ENCODE measurements around the gene WSCD2. TPM values are rescaled to one million over a fixed set of nuclear protein-coding genes. Genes with fewer than 3 reads are reported as not detected.
"Not testable (repeated sequence)": the region's sequence is repeated elsewhere in the genome, so short reads cannot be mapped to it uniquely, and the experiment has no call there.

WSCD2 gene
- total and polyA plus RNA-seq, 3 experiments from 2014 or later: 0.39 TPM; not detected in 2

- DNase-seq: no peak
- peaks cover 4% of the 10 kb centered on the region for H3K27me3 ChIP-seq (ENCODE audit: insufficient read depth, low read length, poor library complexity, severe bottlenecking)
- Mint-ChIP-seq H3K27me3 (peaks cover 13 to 39% of the 10 kb centered on the region in 2 donors), H3K27ac (no peak overlapping the region), H3K36me3 (no peaks in the 10 kb centered on the region), H3K4me3 (no peak overlapping the region), H3K4me1 (no peaks in the 10 kb centered on the region), H3K9me3 (peaks cover 0 to 2% (median 0%) of the 10 kb centered on the region in 5 donors)
- H3K4me1 ChIP-seq (ENCODE audit: insufficient read depth, low read length): no peaks in the 10 kb centered on the region
- no peak overlapping the region for H3K4me3 ChIP-seq (ENCODE audit: low read length)
- no peaks in the 10 kb centered on the region for H3K36me3 ChIP-seq (ENCODE audit: insufficient read depth, low read length)
- no peak overlapping the region for H3K27ac ChIP-seq (ENCODE audit: low read depth, low read length)
- POLR2A ChIA-PET: no interaction called here
- CTCF ChIA-PET: no interaction called here
- H3K9me3 ChIP-seq (ENCODE audit: low read length): no peaks in the 10 kb centered on the region
Measured at GRCh38 chr12:108213871-108214445, 84.9 kb downstream of the WSCD2 start.

- Mint-ChIP-seq H3K4me1 (no peaks in the 10 kb centered on the region), H3K9me3 (peaks cover 0 to 2% (median 0%) of the 10 kb centered on the region in 5 donors), H3K4me3 (no peak overlapping the region), H3K27ac (no peak overlapping the region), H3K36me3 (no peaks in the 10 kb centered on the region), H3K27me3 (peaks cover 17 to 39% of the 10 kb centered on the region in 2 donors)
- H3K27me3 ChIP-seq (ENCODE audit: insufficient read depth, low read length, poor library complexity, severe bottlenecking): peaks cover 4% of the 10 kb centered on the region
- no peaks in the 10 kb centered on the region for H3K36me3 ChIP-seq (ENCODE audit: insufficient read depth, low read length)
- ChIA-PET CTCF (no interaction called here), POLR2A (no interaction called here)
- no peaks in the 10 kb centered on the region for H3K9me3 ChIP-seq (ENCODE audit: low read length)
- no peak overlapping the region for H3K4me3 ChIP-seq (ENCODE audit: low read length)
- no peak for DNase-seq
- no peak overlapping the region for H3K27ac ChIP-seq (ENCODE audit: low read depth, low read length)
- no peaks in the 10 kb centered on the region for H3K4me1 ChIP-seq (ENCODE audit: insufficient read depth, low read length)
Measured at GRCh38 chr12:108214486-108214885, 85.4 kb downstream of the WSCD2 start.

GRCh38 chr12:108215458-108215857 lies 86.4 kb downstream of the WSCD2 start:
- Histone ChIP-seq H3K4me1 (ENCODE audit: insufficient read depth, low read length) (no peaks in the 10 kb centered on the region), H3K36me3 (ENCODE audit: insufficient read depth, low read length) (no peaks in the 10 kb centered on the region), H3K27me3 (ENCODE audit: insufficient read depth, low read length, poor library complexity, severe bottlenecking) (peaks cover 4% of the 10 kb centered on the region), H3K4me3 (ENCODE audit: low read length) (no peak overlapping the region), H3K27ac (ENCODE audit: low read depth, low read length) (no peak overlapping the region), H3K9me3 (ENCODE audit: low read length) (no peaks in the 10 kb centered on the region)
- ChIA-PET POLR2A (no interaction called here), CTCF (no interaction called here)
- Mint-ChIP-seq H3K4me1 (no peaks in the 10 kb centered on the region), H3K4me3 (no peak overlapping the region), H3K9me3 (peaks cover 0 to 2% (median 0%) of the 10 kb centered on the region in 5 donors), H3K36me3 (no peaks in the 10 kb centered on the region), H3K27me3 (peaks cover 16 to 39% of the 10 kb centered on the region in 2 donors), H3K27ac (no peak overlapping the region)
- no peak for DNase-seq

GRCh38 chr12:108218921-108219320 lies 89.8 kb downstream of the WSCD2 start:
- H3K4me3 ChIP-seq (ENCODE audit: low read length): no peak overlapping the region
- no peaks in the 10 kb centered on the region for H3K27me3 ChIP-seq (ENCODE audit: insufficient read depth, low read length, poor library complexity, severe bottlenecking)
- CTCF ChIA-PET: no interaction called here
- H3K27me3 Mint-ChIP-seq: peaks cover 9 to 29% of the 10 kb centered on the region in 2 donors
- H3K36me3 Mint-ChIP-seq: no peaks in the 10 kb centered on the region
- H3K27ac ChIP-seq (ENCODE audit: low read depth, low read length): no peak overlapping the region
- H3K27ac Mint-ChIP-seq: no peak overlapping the region
- no peak overlapping the region for H3K4me3 Mint-ChIP-seq
- no peak for DNase-seq
- POLR2A ChIA-PET: no interaction called here
- H3K9me3 ChIP-seq (ENCODE audit: low read length): no peaks in the 10 kb centered on the region
- H3K4me1 Mint-ChIP-seq: no peaks in the 10 kb centered on the region
- H3K4me1 ChIP-seq (ENCODE audit: insufficient read depth, low read length): no peaks in the 10 kb centered on the region
- H3K36me3 ChIP-seq (ENCODE audit: insufficient read depth, low read length): no peaks in the 10 kb centered on the region
- H3K9me3 Mint-ChIP-seq: no peaks in the 10 kb centered on the region

GRCh38 chr12:108225101-108225500 lies 96.0 kb downstream of the WSCD2 start:
- H3K36me3 Mint-ChIP-seq; H3K9me3 ChIP-seq (ENCODE audit: low read length); DNase-seq; CTCF ChIA-PET; H3K27ac Mint-ChIP-seq; H3K27me3 Mint-ChIP-seq; H3K9me3 Mint-ChIP-seq; H3K36me3 ChIP-seq (ENCODE audit: insufficient read depth, low read length); H3K4me1 Mint-ChIP-seq; H3K4me1 ChIP-seq (ENCODE audit: insufficient read depth, low read length); POLR2A ChIA-PET; H3K4me3 ChIP-seq (ENCODE audit: low read length); H3K27me3 ChIP-seq (ENCODE audit: insufficient read depth, low read length, poor library complexity, severe bottlenecking); H3K27ac ChIP-seq (ENCODE audit: low read depth, low read length); H3K4me3 Mint-ChIP-seq: not testable (repeated sequence)

DNA sequence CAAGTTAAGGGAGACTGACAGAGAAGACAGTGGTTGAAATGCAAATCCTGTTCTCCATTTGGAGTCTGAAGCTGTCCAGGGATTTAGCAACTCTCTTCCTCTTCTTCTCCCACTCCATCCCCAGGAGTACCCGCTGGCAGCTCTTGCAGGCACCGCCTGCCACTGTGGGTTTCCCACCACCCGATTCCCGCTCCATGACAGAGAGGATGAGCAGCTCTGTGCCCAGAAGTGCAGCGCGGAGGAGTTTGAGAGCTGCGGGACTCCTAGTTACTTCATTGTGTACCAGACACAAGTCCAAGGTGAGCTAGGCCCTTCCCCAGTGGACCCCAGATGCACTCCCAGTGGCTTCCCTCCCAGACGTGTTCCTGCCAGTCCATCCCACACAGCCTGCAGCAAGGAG lies 97.8 kb downstream of the WSCD2 start:
- H3K4me1 ChIP-seq (ENCODE audit: insufficient read depth, low read length): no peaks in the 10 kb centered on the region
- Mint-ChIP-seq H3K9me3 (no peaks in the 10 kb centered on the region), H3K4me3 (no peak overlapping the region), H3K27ac (no peak overlapping the region), H3K4me1 (no peaks in the 10 kb centered on the region), H3K27me3 (peaks cover 7 to 9% of the 10 kb centered on the region in 2 donors), H3K36me3 (no peaks in the 10 kb centered on the region)
- no peaks in the 10 kb centered on the region for H3K36me3 ChIP-seq (ENCODE audit: insufficient read depth, low read length)
- H3K4me3 ChIP-seq (ENCODE audit: low read length): no peak overlapping the region
- H3K27me3 ChIP-seq (ENCODE audit: insufficient read depth, low read length, poor library complexity, severe bottlenecking): no peaks in the 10 kb centered on the region
- no peak for DNase-seq
- H3K9me3 ChIP-seq (ENCODE audit: low read length): no peaks in the 10 kb centered on the region
- ChIA-PET CTCF (no interaction called here), POLR2A (no interaction called here)
- H3K27ac ChIP-seq (ENCODE audit: low read depth, low read length): no peak overlapping the region

- Mint-ChIP-seq H3K9me3 (no peaks in the 10 kb centered on the region), H3K36me3 (no peaks in the 10 kb centered on the region), H3K27me3 (peaks cover 9 to 12% of the 10 kb centered on the region in 2 donors), H3K27ac (no peak overlapping the region), H3K4me3 (no peak overlapping the region), H3K4me1 (no peaks in the 10 kb centered on the region)
- DNase-seq: no peak
- CTCF ChIA-PET: no interaction called here
- Histone ChIP-seq H3K9me3 (ENCODE audit: low read length) (no peaks in the 10 kb centered on the region), H3K27ac (ENCODE audit: low read depth, low read length) (no peak overlapping the region), H3K36me3 (ENCODE audit: insufficient read depth, low read length) (no peaks in the 10 kb centered on the region), H3K4me3 (ENCODE audit: low read length) (no peak overlapping the region), H3K27me3 (ENCODE audit: insufficient read depth, low read length, poor library complexity, severe bottlenecking) (no peaks in the 10 kb centered on the region), H3K4me1 (ENCODE audit: insufficient read depth, low read length) (no peaks in the 10 kb centered on the region)
- POLR2A ChIA-PET: no interaction called here
Measured at GRCh38 chr12:108228746-108229145, 99.7 kb downstream of the WSCD2 start.

- peaks cover 11 to 15% of the 10 kb centered on the region in 2 donors for H3K27me3 Mint-ChIP-seq
- no peaks in the 10 kb centered on the region for H3K36me3 Mint-ChIP-seq
- CTCF ChIA-PET: no interaction called here
Measured at GRCh38 chr12:108231109-108231905, 102.2 kb downstream of the WSCD2 start.

More at GRCh38 chr12:108231109-108231905, 102.2 kb downstream of the WSCD2 start:
- Histone ChIP-seq H3K36me3 (ENCODE audit: insufficient read depth, low read length) (no peaks in the 10 kb centered on the region), H3K4me1 (ENCODE audit: insufficient read depth, low read length) (no peaks in the 10 kb centered on the region), H3K4me3 (ENCODE audit: low read length) (no peak overlapping the region), H3K9me3 (ENCODE audit: low read length) (no peaks in the 10 kb centered on the region), H3K27me3 (ENCODE audit: insufficient read depth, low read length, poor library complexity, severe bottlenecking) (no peaks in the 10 kb centered on the region), H3K27ac (ENCODE audit: low read depth, low read length) (no peak overlapping the region)
- no peak overlapping the region for H3K27ac Mint-ChIP-seq
- H3K4me3 Mint-ChIP-seq: no peak overlapping the region
- POLR2A ChIA-PET: no interaction called here
- H3K9me3 Mint-ChIP-seq: no peaks in the 10 kb centered on the region
- no peak for DNase-seq
- H3K4me1 Mint-ChIP-seq: no peaks in the 10 kb centered on the region
